ENCODE results near the gene BCL2L2.
"Not testable (repeated sequence)": the region's sequence is repeated elsewhere in the genome, so short reads cannot be mapped to it uniquely, and the experiment has no call there.

BCL2L2 gene

GRCh38 chr14:23306412-23307145 is at the start of gene BCL2L2:
Gene BCL2L2, plus strand, starts transcription at chr14:23306833. Its CDS starts 935 bp downstream, at chr14:23307768.
- peak; percentile 96 for DNase-seq

GRCh38 chr14:23258256-23258655 is 48.4 kb upstream of the BCL2L2 start:
- no peak for DNase-seq

- no peak for DNase-seq
Measured at GRCh38 chr14:23259426-23259825, 47.2 kb upstream of the BCL2L2 start.

- DNase-seq: not testable (repeated sequence)
Measured at GRCh38 chr14:23260849-23261248, 45.8 kb upstream of the BCL2L2 start.

- DNase-seq: no peak
Measured at GRCh38 chr14:23269193-23269592, 37.4 kb upstream of the BCL2L2 start.

GRCh38 chr14:23275412-23275811 is 31.2 kb upstream of the BCL2L2 start:
- DNase-seq: no peak

- no peak for DNase-seq
Measured at GRCh38 chr14:23277189-23277588, 29.4 kb upstream of the BCL2L2 start.

- not testable (repeated sequence) for DNase-seq
Measured at GRCh38 chr14:23277928-23278327, 28.7 kb upstream of the BCL2L2 start.

GRCh38 chr14:23281247-23281646 is 25.4 kb upstream of the BCL2L2 start:
- DNase-seq: no peak

GRCh38 chr14:23284654-23285529 is 21.7 kb upstream of the BCL2L2 start:
- no peak for DNase-seq

GRCh38 chr14:23285530-23286019 is 21.1 kb upstream of the BCL2L2 start:
- DNase-seq: no peak

- peak; percentile 99 for DNase-seq
Measured at GRCh38 chr14:23286020-23286901, 20.4 kb upstream of the BCL2L2 start, which contains the start of gene HOMEZ. Gene HOMEZ, minus strand, starts transcription at chr14:23286132. Its CDS starts 180 bp downstream, at chr14:23285952.

- no peak for DNase-seq
Measured at GRCh38 chr14:23286902-23287479, 19.6 kb upstream of the BCL2L2 start.

GRCh38 chr14:23294734-23295561 is 11.7 kb upstream of the BCL2L2 start:
- peak; percentile 59 for DNase-seq

- DNase-seq: no peak
Measured at GRCh38 chr14:23296012-23296777, 10.4 kb upstream of the BCL2L2 start.

GRCh38 chr14:23297096-23297495 is 9.5 kb upstream of the BCL2L2 start:
- DNase-seq: no peak

GRCh38 chr14:23297611-23298277 is 8.9 kb upstream of the BCL2L2 start:
- DNase-seq: no peak

GRCh38 chr14:23299211-23299957 is 7.2 kb upstream of the BCL2L2 start:
- no peak for DNase-seq
